RWPE1 (cell line): ENCODE results near the gene CABP1.

Source experiments
- CTCF ChIA-PET: fragments of 350-600 bp; sonication (Branson Sonifier 250); formaldehyde crosslinking; extraction: SDS; loops from one replicate; lab custom pipeline; 2021; lab: Yijun Ruan, JAX
- POLR2A ChIA-PET: fragments of 400-600 bp; formaldehyde crosslinking; extraction: SDS; loops from one replicate; lab custom pipeline; 2020; ENCODE audit warnings: antibody characterized with exemption; ENCODE audit not compliant: low non-redundant PET; lab: Yijun Ruan, JAX
- DNase-seq: peaks from one replicate; pipeline ENCODE4 v3.0.0; 2012; ENCODE audit warnings: low spot score
- H3K27ac ChIP-seq: fragments of 450-650 bp; 2 replicates; pipeline ENCODE4 v1.5.1; 2017
- CTCF ChIP-seq: fragments of 450-650 bp; conservative IDR thresholded peaks from 2 replicates; pipeline ENCODE4 v1.5.1; 2017; ENCODE audit warnings: low read depth, mild to moderate bottlenecking

The CABP1 gene

GRCh38 chr12:120618954-120619615, 21.3 kb upstream of the CABP1 start:
- POLR2A ChIA-PET: no interaction called here
- TF ChIP-seq CTCF: no peak
- DNase-seq: no peak
- no peak overlapping the region for H3K27ac ChIP-seq
- CTCF ChIA-PET: interaction anchor here (0.5 kb wide), 1 partner anchor 631 kb away, joined by 3 read pairs; no protein-coding TSS in a partner anchor

GRCh38 chr12:120620624-120621023, 19.8 kb upstream of the CABP1 start:
- POLR2A ChIA-PET: interaction anchor here (0.5 kb wide), 1 partner anchor 16 kb away, joined by 5 read pairs; no protein-coding TSS in a partner anchor
- H3K27ac ChIP-seq: no peak overlapping the region
- CTCF ChIA-PET: no interaction called here

GRCh38 chr12:120625557-120626419, 14.6 kb upstream of the CABP1 start:
- H3K27ac ChIP-seq: no peak overlapping the region
- ChIA-PET CTCF (no interaction called here), POLR2A (no interaction called here)
- peak; percentile 19 for DNase-seq
- TF ChIP-seq CTCF: no peak

More at GRCh38 chr12:120620624-120621023, 19.8 kb upstream of the CABP1 start:
- no peak for TF ChIP-seq CTCF
- DNase-seq: peak; percentile 51

- H3K27ac ChIP-seq: no peak overlapping the region
- TF ChIP-seq CTCF: no peak
- ChIA-PET CTCF (interaction anchor here (0.5 kb wide), 1 partner anchor 41 kb away, joined by 5 read pairs; no protein-coding TSS in a partner anchor), POLR2A (no interaction called here)
- DNase-seq: no peak
These were observed 11.5 kb upstream of the CABP1 start for GRCh38 chr12:120628919-120629318.

- ChIA-PET POLR2A (no interaction called here), CTCF (no interaction called here)
- no peak for DNase-seq
- no peak overlapping the region for H3K27ac ChIP-seq
- TF ChIP-seq CTCF: no peak
These were observed 10.1 kb upstream of the CABP1 start for GRCh38 chr12:120630104-120630892.

- CTCF ChIA-PET: no interaction called here
- no peak for DNase-seq
- POLR2A ChIA-PET: no interaction called here
- no peak for TF ChIP-seq CTCF
- H3K27ac ChIP-seq: no peak overlapping the region
These were observed 9.3 kb upstream of the CABP1 start for GRCh38 chr12:120631097-120631496.
